NOMO-1 treated with DMSO at 0.1 percent for 48 hours (cell line): ENCODE data around the gene OR2T27.
"Not testable (repeated sequence)": the region's sequence is repeated elsewhere in the genome, so short reads cannot be mapped to it uniquely, and the experiment has no call there.

ENCODE experiments used
- DNase-seq: peaks from one replicate; lab custom pipeline; 2025; ENCODE audit not compliant: unreplicated experiment; lab: John Stamatoyannopoulos, UW

OR2T27 gene

GRCh38 chr1:248641583-248641982, 13.7 kb downstream of the OR2T27 start:
- DNase-seq = not testable (repeated sequence)

- DNase-seq = not testable (repeated sequence)
Observed at GRCh38 chr1:248640906-248641305, 14.4 kb downstream of the OR2T27 start.

- not testable (repeated sequence) for DNase-seq
Observed at GRCh38 chr1:248639652-248640051, 15.7 kb downstream of the OR2T27 start.

- not testable (repeated sequence) for DNase-seq
Observed at GRCh38 chr1:248636612-248637011, 18.7 kb downstream of the OR2T27 start.

GRCh38 chr1:248634991-248635390, 20.3 kb downstream of the OR2T27 start, which contains the start of gene OR2T11:
OR2T11 (minus strand) TSS chr1:248635091; CDS start chr1:248627128, 7,963 bp downstream.
- not testable (repeated sequence) for DNase-seq

GRCh38 chr1:248631354-248632008, 23.8 kb downstream of the OR2T27 start:
- peak; percentile 45 for DNase-seq

- DNase-seq = no peak
Observed at GRCh38 chr1:248630551-248630950, 24.8 kb downstream of the OR2T27 start.

GRCh38 chr1:248627971-248628844, 27.1 kb downstream of the OR2T27 start:
- DNase-seq = no peak

- no peak for DNase-seq
Observed at GRCh38 chr1:248625971-248626370, 29.4 kb downstream of the OR2T27 start.

GRCh38 chr1:248625166-248625565, 30.2 kb downstream of the OR2T27 start:
- no peak for DNase-seq

- DNase-seq = peak; percentile 77
Observed at GRCh38 chr1:248622570-248623001, 32.7 kb downstream of the OR2T27 start.

GRCh38 chr1:248621770-248622169, 33.6 kb downstream of the OR2T27 start:
- DNase-seq = no peak

GRCh38 chr1:248618878-248619277, 36.5 kb downstream of the OR2T27 start:
- peak; percentile 53 for DNase-seq

- DNase-seq = no peak
Observed at GRCh38 chr1:248618119-248618518, 37.2 kb downstream of the OR2T27 start.

GRCh38 chr1:248613742-248614141, 41.6 kb downstream of the OR2T27 start:
- DNase-seq = no peak

GRCh38 chr1:248611883-248612414, 43.4 kb downstream of the OR2T27 start:
- no peak for DNase-seq

- no peak for DNase-seq
Observed at GRCh38 chr1:248610301-248610700, 45.0 kb downstream of the OR2T27 start.
